ENCODE results near the gene TCP11L2.

The TCP11L2 gene

GRCh38 chr12:106342397-106343213 is 40.1 kb downstream of the TCP11L2 start:
- Histone ChIP-seq H3K4me1 (ENCODE audit: insufficient read depth, low read length) (no peaks in the 10 kb centered on the region), H3K4me2 (ENCODE audit: insufficient read depth, low read length) (no peak overlapping the region), H3K4me3 (ENCODE audit: low read depth in 1 of 2, low read length in 2 of 2) (no peak overlapping the region), H3K27me3 (ENCODE audit: insufficient read depth, low read length, poor library complexity) (no peaks in the 10 kb centered on the region), H3K27ac (ENCODE audit: low read length) (no peak overlapping the region), H3K9me3 (ENCODE audit: insufficient read depth, low read length, severe bottlenecking) (no peaks in the 10 kb centered on the region), H2AFZ (ENCODE audit: low read depth, low read length) (no peak overlapping the region), H3K79me2 (ENCODE audit: insufficient read depth, low read length) (no peaks in the 10 kb centered on the region), H3K36me3 (ENCODE audit: insufficient read depth, low read length) (no peaks in the 10 kb centered on the region), H3K9ac (ENCODE audit: low read depth, low read length) (no peak overlapping the region), H4K20me1 (ENCODE audit: insufficient read depth, low read length) (no peaks in the 10 kb centered on the region)
- no peak for TF ChIP-seq EZH2 (IDR thresholded peaks at IDR 0.05; ENCODE audit: borderline replicate concordance, low read depth, low read length, severe bottlenecking)
- TF ChIP-seq, protein P1, sequence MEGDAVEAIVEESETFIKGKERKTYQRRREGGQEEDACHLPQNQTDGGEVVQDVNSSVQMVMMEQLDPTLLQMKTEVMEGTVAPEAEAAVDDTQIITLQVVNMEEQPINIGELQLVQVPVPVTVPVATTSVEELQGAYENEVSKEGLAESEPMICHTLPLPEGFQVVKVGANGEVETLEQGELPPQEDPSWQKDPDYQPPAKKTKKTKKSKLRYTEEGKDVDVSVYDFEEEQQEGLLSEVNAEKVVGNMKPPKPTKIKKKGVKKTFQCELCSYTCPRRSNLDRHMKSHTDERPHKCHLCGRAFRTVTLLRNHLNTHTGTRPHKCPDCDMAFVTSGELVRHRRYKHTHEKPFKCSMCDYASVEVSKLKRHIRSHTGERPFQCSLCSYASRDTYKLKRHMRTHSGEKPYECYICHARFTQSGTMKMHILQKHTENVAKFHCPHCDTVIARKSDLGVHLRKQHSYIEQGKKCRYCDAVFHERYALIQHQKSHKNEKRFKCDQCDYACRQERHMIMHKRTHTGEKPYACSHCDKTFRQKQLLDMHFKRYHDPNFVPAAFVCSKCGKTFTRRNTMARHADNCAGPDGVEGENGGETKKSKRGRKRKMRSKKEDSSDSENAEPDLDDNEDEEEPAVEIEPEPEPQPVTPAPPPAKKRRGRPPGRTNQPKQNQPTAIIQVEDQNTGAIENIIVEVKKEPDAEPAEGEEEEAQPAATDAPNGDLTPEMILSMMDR (IDR thresholded peaks at IDR 0.05; ENCODE audit: borderline replicate concordance, extremely low read depth, low read length, poor library complexity, severe bottlenecking) = no peak
- no peak for ATAC-seq (ENCODE audit: insufficient read depth, low read depth)
- DNase-seq = no peak

GRCh38 chr12:106343214-106343528 is 40.6 kb downstream of the TCP11L2 start:
- Histone ChIP-seq H2AFZ (ENCODE audit: low read depth, low read length) (no peak overlapping the region), H3K9me3 (ENCODE audit: insufficient read depth, low read length, severe bottlenecking) (no peaks in the 10 kb centered on the region), H3K36me3 (ENCODE audit: insufficient read depth, low read length) (no peaks in the 10 kb centered on the region), H3K4me2 (ENCODE audit: insufficient read depth, low read length) (no peak overlapping the region), H3K27me3 (ENCODE audit: insufficient read depth, low read length, poor library complexity) (no peaks in the 10 kb centered on the region), H4K20me1 (ENCODE audit: insufficient read depth, low read length) (no peaks in the 10 kb centered on the region), H3K9ac (ENCODE audit: low read depth, low read length) (no peak overlapping the region), H3K4me1 (ENCODE audit: insufficient read depth, low read length) (no peaks in the 10 kb centered on the region), H3K4me3 (ENCODE audit: low read depth in 1 of 2, low read length in 2 of 2) (no peak overlapping the region), H3K27ac (ENCODE audit: low read length) (no peak overlapping the region), H3K79me2 (ENCODE audit: insufficient read depth, low read length) (no peaks in the 10 kb centered on the region)
- DNase-seq (no peak), ATAC-seq (ENCODE audit: insufficient read depth, low read depth) (no peak)
- TF ChIP-seq, protein P1 (IDR thresholded peaks at IDR 0.05; ENCODE audit: borderline replicate concordance, extremely low read depth, low read length, poor library complexity, severe bottlenecking) = no peak
- TF ChIP-seq EZH2 (IDR thresholded peaks at IDR 0.05; ENCODE audit: borderline replicate concordance, low read depth, low read length, severe bottlenecking) = no peak

DNA sequence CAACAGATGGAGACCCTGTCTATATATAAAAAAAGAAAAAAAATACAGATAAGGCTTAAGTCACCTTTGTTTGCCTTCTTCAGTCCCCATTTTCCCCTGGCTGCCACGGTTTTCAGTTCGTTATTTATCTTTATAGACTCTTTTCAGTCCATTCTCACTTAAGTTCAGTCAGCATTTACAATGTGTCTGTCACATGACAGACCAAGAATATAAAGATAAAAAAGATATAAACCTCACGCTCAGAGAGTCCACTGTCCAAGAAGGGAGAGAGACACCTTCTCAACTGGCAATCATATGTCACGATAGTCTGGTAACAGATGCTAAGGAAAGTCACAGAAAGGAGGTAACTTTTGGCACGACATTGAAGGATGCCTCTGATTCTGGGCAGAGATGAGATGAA is 41.6 kb downstream of the TCP11L2 start:
- Histone ChIP-seq H3K27me3 (ENCODE audit: insufficient read depth, low read length, poor library complexity) (no peaks in the 10 kb centered on the region), H3K4me1 (ENCODE audit: insufficient read depth, low read length) (no peaks in the 10 kb centered on the region), H3K9ac (ENCODE audit: low read depth, low read length) (no peak overlapping the region), H3K27ac (ENCODE audit: low read length) (no peak overlapping the region), H2AFZ (ENCODE audit: low read depth, low read length) (no peak overlapping the region), H3K36me3 (ENCODE audit: insufficient read depth, low read length) (no peaks in the 10 kb centered on the region), H3K9me3 (ENCODE audit: insufficient read depth, low read length, severe bottlenecking) (no peaks in the 10 kb centered on the region), H3K4me3 (ENCODE audit: low read depth in 1 of 2, low read length in 2 of 2) (no peak overlapping the region), H4K20me1 (ENCODE audit: insufficient read depth, low read length) (no peaks in the 10 kb centered on the region), H3K4me2 (ENCODE audit: insufficient read depth, low read length) (no peak overlapping the region), H3K79me2 (ENCODE audit: insufficient read depth, low read length) (no peaks in the 10 kb centered on the region)
- TF ChIP-seq, protein P1 (IDR thresholded peaks at IDR 0.05; ENCODE audit: borderline replicate concordance, extremely low read depth, low read length, poor library complexity, severe bottlenecking) = no peak
- TF ChIP-seq EZH2 (IDR thresholded peaks at IDR 0.05; ENCODE audit: borderline replicate concordance, low read depth, low read length, severe bottlenecking) = no peak
- no peak for DNase-seq
- no peak for ATAC-seq (ENCODE audit: insufficient read depth, low read depth)
